Motor neuron (in vitro differentiated cells): ENCODE measurements around the gene HIRA. TPM values are rescaled to one million over a fixed set of nuclear protein-coding genes. Genes with fewer than 3 reads are reported as not detected.

Experiments
- ATAC-seq, 8 experiments: fragments of 200-7000 bp; cut with Tn5 transposase; replicated peaks in 6 of 8; 2 replicates each; pipeline ENCODE4 v1.8.0; 2021; ENCODE audit warnings: mild to moderate bottlenecking in 8 of 8, moderate library complexity in 8 of 8
- H3K27ac ChIP-seq, 2 donors: fragments of 250-450 bp; sonication (Bioruptor Pico); 2 replicates each; pipeline ENCODE4 v1.9.0; 2021; ENCODE audit warnings: antibody characterized with exemption in 2 of 2, mild to moderate bottlenecking in 2 of 2, moderate library complexity in 1 of 2
- H3K4me1 ChIP-seq, 2 donors: fragments of 250-450 bp; sonication (Bioruptor Pico); replicated peaks in 1 of 2; 2 replicates each; pipeline ENCODE4 v1.6.1; 2021; ENCODE audit warnings: antibody characterized with exemption in 2 of 2, mild to moderate bottlenecking in 2 of 2, moderate library complexity in 1 of 2
- H3K4me3 ChIP-seq, 5 donors: fragments of 250-450 bp; sonication (Bioruptor Pico); 2 replicates each; pipeline ENCODE4 v1.9.0; 2021; ENCODE audit warnings: antibody characterized with exemption in 5 of 5, mild to moderate bottlenecking in 5 of 5, moderate library complexity in 4 of 5
- WGBS, 10 experiments: fragments of 450-650 bp; shearing (Covaris generic); methylation state at CpG; one replicate each; pipeline ENCODE4 v1.0.0; 2022; 5-methylcytosine and 5-hydroxymethylcytosine counted together
- in situ Hi-C, 9 experiments: fragments of 400-800 bp; cut with MboI; loops; one replicate each; pipeline ENCODE4 v1.15.0; 2021; ENCODE audit warnings: low sequenced_read_pairs in 9 of 9, low pct_unique_long_range_greater_than_20kb in 2 of 9; ENCODE audit not compliant: unreplicated experiment in 9 of 9
- total RNA-seq, 8 experiments: library from RNA; unstranded; fragments of 300-600 nt; gene quantifications; 2 replicates each; pipeline versions ENCODE4 v1.2.3 to v1.2.4, GENCODE V29; 2022

Gene HIRA
- total RNA-seq, 8 experiments from 2014 or later: 9.9 to 30.1 (median 18.1) TPM

GRCh38 chr22:19460036-19460435 lies 28.5 kb upstream of the HIRA start:
- Histone ChIP-seq H3K4me3 (no peak overlapping the region), H3K4me1 (no peaks in the 10 kb centered on the region), H3K27ac (no peak overlapping the region)
- ATAC-seq: no peak
- 0 to 100% (median 83%) methylated on average over 1 to 2 of the region's 2 CpGs; no CpG with 5 or more reads in 1 of the 10 experiments for WGBS, 10 experiments
- in situ Hi-C loops: loop anchor here in 1 of 9 experiments (25.0 kb wide), 1 partner anchor 152 kb away; no protein-coding TSS in a partner anchor

GRCh38 chr22:19457828-19458428 lies 26.4 kb upstream of the HIRA start:
- in situ Hi-C loops: loop anchor here in 1 of 9 experiments (25.0 kb wide), 1 partner anchor 154 kb away; no protein-coding TSS in a partner anchor
- no peak for ATAC-seq
- 97 to 100% (median 100%) methylated on average over 1 to 6 of the region's 8 CpGs; no CpG with 5 or more reads in 5 of the 10 experiments for WGBS, 10 experiments
- Histone ChIP-seq H3K4me1 (no peaks in the 10 kb centered on the region), H3K27ac (no peak overlapping the region), H3K4me3 (no peak overlapping the region)

GRCh38 chr22:19456541-19456940 lies 25.0 kb upstream of the HIRA start:
- no peak overlapping the region for H3K27ac ChIP-seq
- no peaks in the 10 kb centered on the region for H3K4me1 ChIP-seq
- in situ Hi-C loops: loop anchor here in 1 of 9 experiments (25.0 kb wide), 1 partner anchor 156 kb away; no protein-coding TSS in a partner anchor
- ATAC-seq: no peak
- WGBS, 10 experiments: 20 to 100% (median 95%) methylated on average over 1 to 7 of the region's 10 CpGs; no CpG with 5 or more reads in 5 of the 10 experiments
- no peak overlapping the region for H3K4me3 ChIP-seq

GRCh38 chr22:19455585-19456370 lies 24.2 kb upstream of the HIRA start:
- H3K4me1 ChIP-seq: no peaks in the 10 kb centered on the region
- in situ Hi-C loops: loop anchor here in 1 of 9 experiments (25.0 kb wide), 1 partner anchor 157 kb away; no protein-coding TSS in a partner anchor
- no peak overlapping the region for H3K4me3 ChIP-seq
- 30 to 100% (median 80%) methylated on average over 1 to 2 of the region's 4 CpGs; no CpG with 5 or more reads in 3 of the 10 experiments for WGBS, 10 experiments
- no peak for ATAC-seq
- H3K27ac ChIP-seq: peak overlapping the region in 1 of 2 donors; percentile 39

- in situ Hi-C loops: loop anchor here in 1 of 9 experiments (25.0 kb wide), 1 partner anchor 157 kb away; no protein-coding TSS in a partner anchor
- Histone ChIP-seq H3K4me3 (no peak overlapping the region), H3K27ac (no peak overlapping the region), H3K4me1 (no peaks in the 10 kb centered on the region)
- WGBS, 10 experiments: 100% methylated on average over 1 to 2 of the region's 2 CpGs; no CpG with 5 or more reads in 4 of the 10 experiments
- no peak for ATAC-seq
These were observed 23.5 kb upstream of the HIRA start for GRCh38 chr22:19455033-19455432.

- in situ Hi-C loops: loop anchor here in 1 of 9 experiments (25.0 kb wide), 1 partner anchor 158 kb away; no protein-coding TSS in a partner anchor
- Histone ChIP-seq H3K4me1 (peaks cover 2 to 3% of the 10 kb centered on the region in 2 donors), H3K27ac (no peak overlapping the region), H3K4me3 (no peak overlapping the region)
- ATAC-seq: no peak
- 17 to 83% (median 78%) methylated on average over 1 to 6 of the region's 6 CpGs; no CpG with 5 or more reads in 5 of the 10 experiments for WGBS, 10 experiments
These were observed 22.6 kb upstream of the HIRA start for GRCh38 chr22:19454156-19454555.

GRCh38 chr22:19453718-19454117 lies 22.2 kb upstream of the HIRA start:
- in situ Hi-C loops: loop anchor here in 1 of 9 experiments (25.0 kb wide), 1 partner anchor 159 kb away; no protein-coding TSS in a partner anchor
- H3K27ac ChIP-seq: no peak overlapping the region
- H3K4me3 ChIP-seq: no peak overlapping the region
- ATAC-seq: no peak
- H3K4me1 ChIP-seq: peaks cover 6% of the 10 kb centered on the region in 2 donors
- WGBS, 10 experiments: 93 to 100% (median 96%) methylated on average over 1 to 3 of the region's 5 CpGs; no CpG with 5 or more reads in 5 of the 10 experiments

- Histone ChIP-seq H3K4me1 (peaks cover 11 to 12% of the 10 kb centered on the region in 2 donors), H3K27ac (no peak overlapping the region), H3K4me3 (no peak overlapping the region)
- in situ Hi-C loops: loop anchor here in 1 of 9 experiments (25.0 kb wide), 1 partner anchor 161 kb away; no protein-coding TSS in a partner anchor
- 80 to 100% (median 95%) methylated on average over 1 to 4 of the region's 4 CpGs; no CpG with 5 or more reads in 3 of the 10 experiments for WGBS, 10 experiments
- no peak for ATAC-seq
These were observed 20.0 kb upstream of the HIRA start for GRCh38 chr22:19451570-19451969.

- Histone ChIP-seq H3K4me1 (peaks cover 20 to 21% of the 10 kb centered on the region in 2 donors), H3K27ac (no peak overlapping the region), H3K4me3 (no peak overlapping the region)
- WGBS, 10 experiments: 57 to 100% (median 87%) methylated on average over 3 to 6 of the region's 8 CpGs; no CpG with 5 or more reads in 1 of the 10 experiments
- no peak for ATAC-seq
- in situ Hi-C loops: loop anchor here in 1 of 9 experiments (25.0 kb wide), 1 partner anchor 162 kb away; no protein-coding TSS in a partner anchor
These were observed 19.0 kb upstream of the HIRA start for GRCh38 chr22:19450363-19451175.

GRCh38 chr22:19449422-19449767 lies 17.9 kb upstream of the HIRA start:
- ATAC-seq: no peak
- Histone ChIP-seq H3K4me3 (no peak overlapping the region), H3K4me1 (peaks cover 22% of the 10 kb centered on the region in 2 donors), H3K27ac (peak overlapping the region in 1 of 2 donors; percentile 9)
- in situ Hi-C loops: loop anchor here in 1 of 9 experiments (25.0 kb wide), 2 partner anchors 112 to 262 kb away; partner anchors contain the start of gene SLC25A1
- WGBS, 10 experiments: 50 to 100% (median 86%) methylated on average over 1 of the region's 2 CpGs; no CpG with 5 or more reads in 5 of the 10 experiments

- WGBS, 10 experiments: 34 to 90% (median 74%) methylated on average over 1 to 4 of the region's 5 CpGs; no CpG with 5 or more reads in 2 of the 10 experiments
- in situ Hi-C loops: loop anchor here in 1 of 9 experiments (25.0 kb wide), 2 partner anchors 112 to 262 kb away; partner anchors contain the start of gene SLC25A1
- peaks cover 22% of the 10 kb centered on the region in 2 donors for H3K4me1 ChIP-seq
- H3K27ac ChIP-seq: peak overlapping the region; percentile 84 to 95
- no peak for ATAC-seq
- H3K4me3 ChIP-seq: peak overlapping the region; percentile 78 to 97 (median 95)
These were observed 17.3 kb upstream of the HIRA start for GRCh38 chr22:19448739-19449421.
